Mesothelial cell of epicardium (in vitro differentiated cells): ENCODE measurements around the gene LSM7. TPM values are rescaled to one million over a fixed set of nuclear protein-coding genes. Genes with fewer than 3 reads are reported as not detected.

Source experiments
- DNase-seq, 2 experiments: peaks; one replicate each; pipeline ENCODE4 v3.0.0; 2021; ENCODE audit warnings: low spot score in 2 of 2; ENCODE audit not compliant: unreplicated experiment in 2 of 2
- H3K27ac Mint-ChIP-seq: 2 replicates; pipeline ENCODE4 v1.8.0; 2021; ENCODE audit warnings: mixed read lengths
- H3K27me3 Mint-ChIP-seq: 2 replicates; pipeline ENCODE4 v1.8.0; 2021; ENCODE audit warnings: low read depth, mixed read lengths
- H3K36me3 Mint-ChIP-seq: 2 replicates; pipeline ENCODE4 v1.8.0; 2021; ENCODE audit warnings: mixed read lengths
- H3K4me1 Mint-ChIP-seq: 2 replicates; pipeline ENCODE4 v1.8.0; 2021; ENCODE audit warnings: mixed read lengths
- H3K4me3 Mint-ChIP-seq: 2 replicates; pipeline ENCODE4 v1.8.0; 2021; ENCODE audit warnings: mild to moderate bottlenecking, moderate library complexity, mixed read lengths
- H3K9me3 Mint-ChIP-seq: 2 replicates; pipeline ENCODE4 v1.8.0; 2021; ENCODE audit warnings: mixed read lengths
- CTCF ChIP-seq: fragments of 200-600 bp; sonication (generic); IDR thresholded peaks from one replicate; pipeline ENCODE4 v1.5.0; 2021; ENCODE audit warnings: antibody characterized with exemption; ENCODE audit not compliant: unreplicated experiment
- total RNA-seq: library from RNA; stranded (reverse); gene quantifications from 3 replicates; pipeline ENCODE4 v1.2.1, GENCODE V29; 2021

The LSM7 gene
- total RNA-seq, 1 donor from 2014 or later, result 141 TPM

GRCh38 chr19:2274931-2275535 lies 53.4 kb downstream of the LSM7 start:
- peak overlapping the region; percentile 59 for H3K27ac Mint-ChIP-seq
- TF ChIP-seq CTCF, result peak; percentile 35
- peak in 1 of 2 experiments; percentile 57 for DNase-seq
- H3K27me3 Mint-ChIP-seq, result no peaks in the 10 kb centered on the region
- no peak overlapping the region for H3K4me3 Mint-ChIP-seq
- no peaks in the 10 kb centered on the region for H3K9me3 Mint-ChIP-seq
- peaks cover 13% of the 10 kb centered on the region for H3K36me3 Mint-ChIP-seq
- H3K4me1 Mint-ChIP-seq, result peaks cover 22% of the 10 kb centered on the region

- Mint-ChIP-seq H3K4me3 (peak overlapping the region; percentile 55), H3K36me3 (peaks cover 13% of the 10 kb centered on the region), H3K27ac (peak overlapping the region; percentile 90), H3K4me1 (peaks cover 22% of the 10 kb centered on the region), H3K9me3 (no peaks in the 10 kb centered on the region), H3K27me3 (no peaks in the 10 kb centered on the region)
- no peak for DNase-seq
- TF ChIP-seq CTCF, result no peak
These were observed 54.1 kb downstream of the LSM7 start for GRCh38 chr19:2274185-2274711.

GRCh38 chr19:2273356-2274184 lies 54.8 kb downstream of the LSM7 start:
- peak; percentile 64 to 92 for DNase-seq
- peak; percentile 100 for TF ChIP-seq CTCF
- H3K27me3 Mint-ChIP-seq, result no peaks in the 10 kb centered on the region
- no peaks in the 10 kb centered on the region for H3K9me3 Mint-ChIP-seq
- peak overlapping the region; percentile 55 for H3K4me3 Mint-ChIP-seq
- peak overlapping the region; percentile 90 for H3K27ac Mint-ChIP-seq
- peaks cover 22% of the 10 kb centered on the region for H3K4me1 Mint-ChIP-seq
- H3K36me3 Mint-ChIP-seq, result peaks cover 13% of the 10 kb centered on the region

Other genes with a start within 250 kb of the LSM7 start
- 33.0 to 34.7 TPM (median 34.1 TPM) in 3 replicates for gene MOB3A, start 232.3 kb downstream of the LSM7 start, total RNA-seq
- 11.0 to 14.4 TPM (median 13.8 TPM) in 3 replicates for gene IZUMO4, start 231.7 kb downstream of the LSM7 start, total RNA-seq
- 107 to 116 TPM (median 115 TPM) in 3 replicates for gene AP3D1, start 177.0 kb downstream of the LSM7 start, total RNA-seq
- gene DOT1L, start 164.7 kb downstream of the LSM7 start, total RNA-seq, result 54.1 to 59.1 TPM (median 58.2 TPM) in 3 replicates
- gene PLEKHJ1, start 92.3 kb downstream of the LSM7 start, total RNA-seq, result 73.4 to 75.6 TPM (median 73.8 TPM) in 3 replicates
- 142 to 156 TPM (median 146 TPM) in 3 replicates for gene SF3A2, start 91.8 kb downstream of the LSM7 start, total RNA-seq
- gene AMH, start 79.3 kb downstream of the LSM7 start, total RNA-seq, result 42.4 to 50.1 TPM (median 44.5 TPM) in 3 replicates
- 0.80 TPM in 1 of 3 replicates, not detected in the others for gene JSRP1, start 72.2 kb downstream of the LSM7 start, total RNA-seq
- 0.11 TPM in 1 of 3 replicates, not detected in the others for gene PEAK3, start 46.4 kb downstream of the LSM7 start, total RNA-seq
- gene LINGO3, start 20.4 kb downstream of the LSM7 start, total RNA-seq, result 0.59 to 0.60 TPM (median 0.60 TPM) in 3 replicates
- gene SPPL2B, start 98 bp upstream of the LSM7 start, total RNA-seq, result 189 to 202 TPM (median 196 TPM) in 3 replicates
- 0.84 to 1.4 TPM (median 1.2 TPM) in 3 replicates for gene TMPRSS9, start 31.7 kb upstream of the LSM7 start, total RNA-seq
- gene TIMM13, start 99.0 kb upstream of the LSM7 start, total RNA-seq, result 101 to 110 TPM (median 102 TPM) in 3 replicates
- gene LMNB2, start 128.4 kb upstream of the LSM7 start, total RNA-seq, result 86.0 to 95.8 TPM (median 89.0 TPM) in 3 replicates
- 80.0 to 84.4 TPM (median 84.1 TPM) in 3 replicates for gene GADD45B, start 147.5 kb upstream of the LSM7 start, total RNA-seq